Gastroesophageal sphincter (tissue), 4 donors: Measurements from ENCODE around the gene BAIAP2L1. TPM values are rescaled to one million over a fixed set of nuclear protein-coding genes. Genes with fewer than 3 reads are reported as not detected.

Source experiments
- ATAC-seq: fragments of 150-250 bp; one replicate; pipeline ENCODE4 v1.9.1; 2016; ENCODE audit warnings: mild to moderate bottlenecking, moderate library complexity
- H3K27ac ChIP-seq, 4 donors: fragments of 200-600 bp; sonication (generic) in 3 of 4; 1 replicate in 3 of 4; 2 replicates in 1 of 4; pipeline ENCODE4 v1.5.1; 2016 to 2019
- H3K27me3 ChIP-seq: fragments of 200-600 bp; sonication (generic); one replicate; pipeline ENCODE4 v1.5.1; 2019
- H3K36me3 ChIP-seq, 2 donors: fragments of 200-600 bp; sonication (generic); one replicate each; pipeline ENCODE4 v1.5.1; 2019; ENCODE audit warnings: control low read depth in 1 of 2
- H3K4me1 ChIP-seq, 3 donors: fragments of 200-600 bp; sonication (generic); 1 replicate in 2 of 3; 2 replicates in 1 of 3; pipeline ENCODE4 v1.5.1; 2016 to 2019; ENCODE audit warnings: control low read depth in 2 of 3
- H3K4me3 ChIP-seq, 2 donors: fragments of 200-600 bp; sonication (generic); one replicate each; pipeline ENCODE4 v1.5.1; 2019; ENCODE audit warnings: mild to moderate bottlenecking in 1 of 2, moderate library complexity in 1 of 2
- H3K9me3 ChIP-seq, 3 donors: fragments of 200-600 bp; sonication (generic); one replicate each; pipeline ENCODE4 v1.5.1; 2017 to 2019; ENCODE audit warnings: control low read depth in 2 of 3
- EP300 ChIP-seq: sonication (generic); formaldehyde crosslinking; IDR thresholded peaks from one replicate; pipeline ENCODE4 v1.6.1; 2017; ENCODE audit warnings: antibody characterized with exemption, mild to moderate bottlenecking
- POLR2A ChIP-seq, 2 donors: fragments of 450-650 bp; IDR thresholded peaks; one replicate each; pipeline ENCODE4 v1.6.1; 2017; ENCODE audit warnings: antibody characterized with exemption in 2 of 2, mild to moderate bottlenecking in 2 of 2, moderate library complexity in 1 of 2
- POLR2AphosphoS5 ChIP-seq: sonication (generic); formaldehyde crosslinking; IDR thresholded peaks from one replicate; pipeline ENCODE4 v1.6.1; 2017; ENCODE audit warnings: antibody characterized with exemption
- whole genome bisulfite sequencing, 2 donors: methylation state at CpG; one replicate each; pipeline ENCODE4 v1.1.5; 2018; ENCODE audit warnings: low coverage in 1 of 2; 5-methylcytosine and 5-hydroxymethylcytosine counted together
- total RNA-seq, 4 donors: library from RNA; depleted of rRNA; stranded (reverse); fragments of >200 nt; gene quantifications; one replicate each; pipeline ENCODE4 v1.1.0, GENCODE V29; 2016
- TF ChIP-seq, protein P1 (sequence below), 4 experiments: fragments of 200-600 bp in 2 of 4; fragments of 450-650 bp in 2 of 4; sonication (generic) in 1 of 4; IDR thresholded peaks; one replicate each; pipeline ENCODE4 v1.5.1; 2017 to 2019; ENCODE audit warnings: antibody characterized with exemption in 4 of 4, mild to moderate bottlenecking in 2 of 4, moderate library complexity in 2 of 4

Gene BAIAP2L1
- total RNA-seq, 4 donors from 2014 or later = 0.13 to 6.7 (median 2.1) TPM

DNA sequence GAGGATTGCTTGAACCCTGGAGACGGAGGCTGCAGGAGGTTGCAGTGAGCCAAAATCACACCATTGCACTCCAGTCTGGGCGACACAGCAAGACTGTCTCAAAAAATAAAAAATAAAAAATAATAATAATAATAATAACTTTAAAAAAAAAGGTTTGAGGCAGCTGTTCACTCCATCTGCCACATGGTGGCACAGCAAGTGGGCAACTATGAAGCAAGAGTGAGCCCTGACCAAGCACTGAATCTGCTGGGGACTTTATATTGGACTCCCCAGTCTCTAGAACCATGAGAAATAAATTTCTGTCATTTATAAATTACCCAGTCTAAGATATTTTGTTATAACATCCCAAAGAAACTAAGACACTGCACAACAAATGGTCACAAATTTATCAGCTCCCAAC lies 134.1 kb downstream of the BAIAP2L1 start:
- no peak overlapping the region for H3K4me3 ChIP-seq
- H3K27me3 ChIP-seq = no peaks in the 10 kb centered on the region
- H3K9me3 ChIP-seq = no peaks in the 10 kb centered on the region
- 42 to 44% methylated on average over 2 of the region's 2 CpGs for WGBS, 2 donors
- peaks cover 0 to 19% of the 10 kb centered on the region in 2 donors for H3K36me3 ChIP-seq
- ATAC-seq = no peak
- H3K4me1 ChIP-seq = no peaks in the 10 kb centered on the region
- TF ChIP-seq EP300 (no peak), POLR2AphosphoS5 (no peak), POLR2A (IDR thresholded peaks at IDR 0.05) (no peak)
- TF ChIP-seq, protein P1, sequence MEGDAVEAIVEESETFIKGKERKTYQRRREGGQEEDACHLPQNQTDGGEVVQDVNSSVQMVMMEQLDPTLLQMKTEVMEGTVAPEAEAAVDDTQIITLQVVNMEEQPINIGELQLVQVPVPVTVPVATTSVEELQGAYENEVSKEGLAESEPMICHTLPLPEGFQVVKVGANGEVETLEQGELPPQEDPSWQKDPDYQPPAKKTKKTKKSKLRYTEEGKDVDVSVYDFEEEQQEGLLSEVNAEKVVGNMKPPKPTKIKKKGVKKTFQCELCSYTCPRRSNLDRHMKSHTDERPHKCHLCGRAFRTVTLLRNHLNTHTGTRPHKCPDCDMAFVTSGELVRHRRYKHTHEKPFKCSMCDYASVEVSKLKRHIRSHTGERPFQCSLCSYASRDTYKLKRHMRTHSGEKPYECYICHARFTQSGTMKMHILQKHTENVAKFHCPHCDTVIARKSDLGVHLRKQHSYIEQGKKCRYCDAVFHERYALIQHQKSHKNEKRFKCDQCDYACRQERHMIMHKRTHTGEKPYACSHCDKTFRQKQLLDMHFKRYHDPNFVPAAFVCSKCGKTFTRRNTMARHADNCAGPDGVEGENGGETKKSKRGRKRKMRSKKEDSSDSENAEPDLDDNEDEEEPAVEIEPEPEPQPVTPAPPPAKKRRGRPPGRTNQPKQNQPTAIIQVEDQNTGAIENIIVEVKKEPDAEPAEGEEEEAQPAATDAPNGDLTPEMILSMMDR (IDR thresholded peaks at IDR 0.05) = peak in 1 of 4 experiments; percentile 18
- no peak overlapping the region for H3K27ac ChIP-seq

GRCh38 chr7:98265841-98266271 lies 135.0 kb downstream of the BAIAP2L1 start:
- Histone ChIP-seq H3K4me3 (no peak overlapping the region), H3K27ac (no peak overlapping the region), H3K36me3 (peaks cover 0 to 29% of the 10 kb centered on the region in 2 donors), H3K9me3 (no peaks in the 10 kb centered on the region), H3K27me3 (no peaks in the 10 kb centered on the region), H3K4me1 (no peaks in the 10 kb centered on the region)
- ATAC-seq = no peak
- WGBS, 2 donors = 77 to 81% methylated on average over 2 to 5 of the region's 5 CpGs
- TF ChIP-seq POLR2A (IDR thresholded peaks at IDR 0.05) (no peak), POLR2AphosphoS5 (no peak), EP300 (no peak)
- TF ChIP-seq, protein P1 (IDR thresholded peaks at IDR 0.05) = no peak

GRCh38 chr7:98257701-98258100 lies 143.2 kb downstream of the BAIAP2L1 start:
- Histone ChIP-seq H3K36me3 (peaks cover 0 to 58% of the 10 kb centered on the region in 2 donors), H3K4me3 (no peak overlapping the region), H3K27ac (no peak overlapping the region), H3K4me1 (peaks cover 0 to 14% (median 9%) of the 10 kb centered on the region in 3 donors), H3K9me3 (no peaks in the 10 kb centered on the region), H3K27me3 (no peaks in the 10 kb centered on the region)
- WGBS, 2 donors = 70 to 75% methylated on average over 4 to 5 of the region's 6 CpGs
- no peak for ATAC-seq
- TF ChIP-seq, protein P1 (IDR thresholded peaks at IDR 0.05) = no peak
- TF ChIP-seq POLR2A (IDR thresholded peaks at IDR 0.05) = no peak
- TF ChIP-seq POLR2AphosphoS5 = no peak

GRCh38 chr7:98256431-98256830 lies 144.5 kb downstream of the BAIAP2L1 start:
- Histone ChIP-seq H3K27ac (no peak overlapping the region), H3K9me3 (no peaks in the 10 kb centered on the region), H3K27me3 (no peaks in the 10 kb centered on the region), H3K4me1 (peaks cover 0 to 21% (median 12%) of the 10 kb centered on the region in 3 donors), H3K4me3 (no peak overlapping the region), H3K36me3 (peaks cover 0 to 48% of the 10 kb centered on the region in 2 donors)
- 89 to 94% methylated on average over 7 of the region's 7 CpGs for WGBS, 2 donors
- TF ChIP-seq, protein P1 (IDR thresholded peaks at IDR 0.05) = no peak
- TF ChIP-seq POLR2AphosphoS5 = no peak
- TF ChIP-seq EP300 = no peak
- TF ChIP-seq POLR2A (IDR thresholded peaks at IDR 0.05) = no peak
- ATAC-seq = no peak

DNA sequence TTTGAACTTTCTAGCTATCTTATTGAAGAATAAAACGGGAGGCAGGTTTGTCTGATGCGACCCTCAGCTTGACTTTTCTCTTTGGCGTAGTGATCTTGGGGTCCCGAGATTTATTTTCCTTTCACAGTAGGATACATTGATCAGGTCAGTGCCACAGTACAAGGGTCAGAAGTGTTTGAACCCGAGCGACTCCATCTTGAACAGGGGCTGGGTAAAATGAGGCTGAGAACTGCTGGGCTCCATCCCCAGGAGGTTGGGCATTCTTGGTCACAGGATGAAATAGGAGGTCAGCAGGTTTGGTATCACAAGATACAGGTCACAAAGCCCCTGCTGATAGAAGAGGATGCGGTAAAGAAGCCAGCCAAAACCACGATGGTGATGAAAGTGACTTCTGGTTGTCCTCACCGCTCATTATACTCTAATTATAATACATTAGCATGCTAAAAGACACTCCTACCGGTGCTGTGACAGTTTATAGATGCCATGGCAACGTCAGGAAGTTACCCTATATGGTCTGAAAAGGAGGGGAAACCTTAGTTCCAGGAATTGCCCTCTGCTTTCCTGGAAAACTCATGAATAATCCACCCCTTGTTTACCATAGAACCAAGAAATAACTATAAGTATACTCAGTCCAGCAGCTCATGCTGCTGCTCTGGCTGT lies 145.8 kb downstream of the BAIAP2L1 start:
- Histone ChIP-seq H3K9me3 (no peaks in the 10 kb centered on the region), H3K36me3 (peaks cover 0 to 37% of the 10 kb centered on the region in 2 donors), H3K4me3 (no peak overlapping the region), H3K27me3 (no peaks in the 10 kb centered on the region), H3K4me1 (peaks cover 0 to 34% (median 19%) of the 10 kb centered on the region in 3 donors), H3K27ac (no peak overlapping the region)
- TF ChIP-seq EP300 = no peak
- TF ChIP-seq, protein P1 (IDR thresholded peaks at IDR 0.05) = no peak
- no peak for TF ChIP-seq POLR2A (IDR thresholded peaks at IDR 0.05)
- TF ChIP-seq POLR2AphosphoS5 = no peak
- ATAC-seq = no peak
- 81 to 88% methylated on average over 8 to 10 of the region's 11 CpGs for WGBS, 2 donors
